Measurements from ENCODE around the gene TUBGCP4. TPM values are rescaled to one million over a fixed set of nuclear protein-coding genes. Genes with fewer than 3 reads are reported as not detected.

TUBGCP4 gene
- total and polyA plus RNA-seq, 9 of the 15 experiments (the other 6 are each of a cell fraction or from before 2014, with no cell fraction given): 10.7 to 50.2 (median 29.6) TPM

DNA sequence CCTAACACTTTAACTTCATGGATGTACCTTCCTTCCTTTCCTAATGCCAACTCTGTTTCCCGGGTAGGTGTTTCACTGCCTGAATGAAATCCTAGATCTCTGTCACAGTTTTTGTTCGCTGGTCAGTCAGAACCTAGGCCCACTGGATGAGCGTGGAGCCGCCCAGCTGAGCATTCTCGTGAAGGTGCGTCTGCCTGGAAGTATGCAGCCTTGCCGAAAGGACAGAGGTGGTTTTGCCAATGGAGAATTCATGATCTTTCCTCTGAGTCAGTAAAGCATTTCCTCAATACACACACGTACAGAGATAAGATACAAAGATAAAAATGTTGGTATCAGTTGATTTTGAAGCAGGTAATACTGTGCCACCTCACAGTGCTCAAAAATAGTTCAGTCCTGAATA is 32.7 kb downstream of the TUBGCP4 start (continued):
- TF ChIP-seq, protein P1, sequence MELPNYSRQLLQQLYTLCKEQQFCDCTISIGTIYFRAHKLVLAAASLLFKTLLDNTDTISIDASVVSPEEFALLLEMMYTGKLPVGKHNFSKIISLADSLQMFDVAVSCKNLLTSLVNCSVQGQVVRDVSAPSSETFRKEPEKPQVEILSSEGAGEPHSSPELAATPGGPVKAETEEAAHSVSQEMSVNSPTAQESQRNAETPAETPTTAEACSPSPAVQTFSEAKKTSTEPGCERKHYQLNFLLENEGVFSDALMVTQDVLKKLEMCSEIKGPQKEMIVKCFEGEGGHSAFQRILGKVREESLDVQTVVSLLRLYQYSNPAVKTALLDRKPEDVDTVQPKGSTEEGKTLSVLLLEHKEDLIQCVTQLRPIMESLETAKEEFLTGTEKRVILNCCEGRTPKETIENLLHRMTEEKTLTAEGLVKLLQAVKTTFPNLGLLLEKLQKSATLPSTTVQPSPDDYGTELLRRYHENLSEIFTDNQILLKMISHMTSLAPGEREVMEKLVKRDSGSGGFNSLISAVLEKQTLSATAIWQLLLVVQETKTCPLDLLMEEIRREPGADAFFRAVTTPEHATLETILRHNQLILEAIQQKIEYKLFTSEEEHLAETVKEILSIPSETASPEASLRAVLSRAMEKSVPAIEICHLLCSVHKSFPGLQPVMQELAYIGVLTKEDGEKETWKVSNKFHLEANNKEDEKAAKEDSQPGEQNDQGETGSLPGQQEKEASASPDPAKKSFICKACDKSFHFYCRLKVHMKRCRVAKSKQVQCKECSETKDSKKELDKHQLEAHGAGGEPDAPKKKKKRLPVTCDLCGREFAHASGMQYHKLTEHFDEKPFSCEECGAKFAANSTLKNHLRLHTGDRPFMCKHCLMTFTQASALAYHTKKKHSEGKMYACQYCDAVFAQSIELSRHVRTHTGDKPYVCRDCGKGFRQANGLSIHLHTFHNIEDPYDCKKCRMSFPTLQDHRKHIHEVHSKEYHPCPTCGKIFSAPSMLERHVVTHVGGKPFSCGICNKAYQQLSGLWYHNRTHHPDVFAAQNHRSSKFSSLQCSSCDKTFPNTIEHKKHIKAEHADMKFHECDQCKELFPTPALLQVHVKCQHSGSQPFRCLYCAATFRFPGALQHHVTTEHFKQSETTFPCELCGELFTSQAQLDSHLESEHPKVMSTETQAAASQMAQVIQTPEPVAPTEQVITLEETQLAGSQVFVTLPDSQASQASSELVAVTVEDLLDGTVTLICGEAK (IDR thresholded peaks at IDR 0.05): no peak
- TF ChIP-seq, protein P1 (CRISPR knock-in tag; IDR thresholded peaks at IDR 0.05): no peak
- TF ChIP-seq RBM17 (IDR thresholded peaks at IDR 0.05; ENCODE audit: borderline replicate concordance, low read depth, low read length): no peak
- TF ChIP-seq POLR2G (IDR thresholded peaks at IDR 0.05; ENCODE audit: low read depth, low read length): 0 out of 2 replicates have a peak, but pooled peaks have one; percentile 35

Data from K562 (cell line).